Parietal lobe (tissue), 2 donors: ENCODE measurements around the gene PPCDC. TPM values are rescaled to one million over a fixed set of nuclear protein-coding genes. Genes with fewer than 3 reads are reported as not detected.

ENCODE experiments used
- small RNA-seq: library from RNA; depleted of rRNA; stranded (forward); fragments of <200 nt; gene quantifications from one replicate; pipeline ENCODE3, GENCODE V24; 2014; ENCODE audit warnings: low replicate concordance
- total RNA-seq: library from RNA; depleted of rRNA; stranded (reverse); fragments of >200 nt; gene quantifications from one replicate; pipeline ENCODE4 v1.2.3, GENCODE V29; 2014

PPCDC gene, protein sequence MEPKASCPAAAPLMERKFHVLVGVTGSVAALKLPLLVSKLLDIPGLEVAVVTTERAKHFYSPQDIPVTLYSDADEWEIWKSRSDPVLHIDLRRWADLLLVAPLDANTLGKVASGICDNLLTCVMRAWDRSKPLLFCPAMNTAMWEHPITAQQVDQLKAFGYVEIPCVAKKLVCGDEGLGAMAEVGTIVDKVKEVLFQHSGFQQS
- 18.2 TPM for total RNA-seq

GRCh38 chr15:75023181-75023871, at the start of gene PPCDC:
Gene PPCDC (plus strand): TSS chr15:75023590. CDS start chr15:75028319, 4,729 bp downstream.

DNA sequence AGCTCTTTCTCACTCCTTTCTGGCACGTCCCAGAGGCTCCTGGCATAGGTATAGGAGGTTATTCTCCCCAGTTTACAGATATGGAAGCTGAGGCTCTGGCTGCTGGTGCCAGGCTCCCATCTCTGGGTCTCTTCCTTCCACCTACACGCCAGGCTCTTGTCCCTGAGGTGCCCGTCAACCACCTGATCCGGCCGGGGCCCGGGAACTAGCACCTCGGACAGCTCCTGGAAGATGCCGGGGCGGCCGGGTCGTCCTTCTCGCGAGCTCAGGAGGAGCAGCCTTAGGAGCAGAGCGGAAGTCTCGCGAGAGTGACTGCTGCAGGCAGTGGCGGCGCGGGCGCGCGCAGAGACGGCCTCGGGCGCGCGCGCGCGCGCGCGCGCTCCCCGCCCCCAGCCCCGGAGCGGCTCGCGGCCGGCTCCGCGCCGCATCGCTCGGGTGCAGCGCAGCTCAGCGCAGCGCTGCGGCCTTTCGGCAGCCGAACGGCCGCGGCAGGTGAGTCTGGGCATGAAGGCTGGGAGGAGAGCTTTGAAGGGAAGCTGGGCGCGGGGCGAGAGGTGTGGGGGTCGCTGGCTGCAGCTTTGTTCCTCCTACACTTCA, 28.1 kb upstream of the PPCDC start, which contains the start of gene SCAMP5:
Gene SCAMP5, plus strand, starts transcription at position 382 of the 597 bp plus-strand sequence. CDS start 16,277 bp downstream, outside the sequence.

Small RNAs within 50 kb of the gene (small RNA-seq; reads per million reads assigned to genes)
- gene AC015720.1 (not detected), gene RF00019 (not detected)

Other genes starting within 250 kb of the PPCDC start
- gene CSK, start 241.5 kb upstream of the PPCDC start, total RNA-seq = 48.2 TPM
- gene LMAN1L, start 210.8 kb upstream of the PPCDC start, total RNA-seq = not detected
- 1.6 TPM for gene CPLX3, start 197.0 kb upstream of the PPCDC start, total RNA-seq
- 61.7 TPM for gene ULK3, start 180.4 kb upstream of the PPCDC start, total RNA-seq
- gene SCAMP2, start 150.2 kb upstream of the PPCDC start, total RNA-seq = 13.1 TPM
- 52.3 TPM for gene MPI, start 133.5 kb upstream of the PPCDC start, total RNA-seq
- gene FAM219B, start 116.7 kb upstream of the PPCDC start, total RNA-seq = 89.2 TPM
- 43.5 TPM for gene COX5A, start 85.5 kb upstream of the PPCDC start, total RNA-seq
- 5.0 TPM for gene RPP25, start 66.8 kb upstream of the PPCDC start, total RNA-seq
- gene SCAMP5, start 28.0 kb upstream of the PPCDC start, total RNA-seq = 70.7 TPM
- 1.9 TPM for gene C15orf39, start 178.3 kb downstream of the PPCDC start, total RNA-seq
- gene GOLGA6C, start 234.7 kb downstream of the PPCDC start, total RNA-seq = not detected